SU-DHL-6 (cell line): ENCODE data around the gene RXRG.

Experiments used
- H2AFZ ChIP-seq: fragments of 200-600 bp; sonication (generic); 2 replicates; pipeline ENCODE4 v1.6.1; 2014; ENCODE audit warnings: low read depth, mild to moderate bottlenecking, moderate library complexity, mixed read lengths, antibody characterized with exemption, low read length; ENCODE audit not compliant: severe bottlenecking
- H3F3A ChIP-seq: fragments of 200-600 bp; shearing (Covaris generic); 2 replicates; pipeline ENCODE4 v1.6.0; 2016; ENCODE audit warnings: antibody characterized with exemption, mild to moderate bottlenecking; ENCODE audit not compliant: insufficient read depth
- H3K27ac ChIP-seq: fragments of 200-600 bp; sonication (generic); 2 replicates; pipeline ENCODE4 v1.5.1; 2016; ENCODE audit warnings: low read depth, mild to moderate bottlenecking, low read length, moderate library complexity, mixed read lengths
- H3K27me3 ChIP-seq: fragments of 200-600 bp; sonication (generic), shearing (Covaris generic); 2 replicates; pipeline ENCODE4 v1.6.0; 2014; ENCODE audit warnings: mild to moderate bottlenecking, low read length
- H3K36me3 ChIP-seq: fragments of 200-600 bp; sonication (generic); 2 replicates; pipeline ENCODE4 v1.6.1; 2014; ENCODE audit warnings: mild to moderate bottlenecking, low read length, mixed read lengths
- H3K4me2 ChIP-seq: fragments of 300-600, 200-600 bp; shearing (Covaris generic), sonication (generic); 2 replicates; pipeline ENCODE4 v1.6.0; 2014; ENCODE audit warnings: low read length, low read depth, mild to moderate bottlenecking; ENCODE audit not compliant: poor library complexity, severe bottlenecking
- H3K4me3 ChIP-seq: fragments of 200-600 bp; sonication (generic); 2 replicates; pipeline ENCODE4 v1.5.1; 2014; ENCODE audit warnings: antibody characterized with exemption, low read length, mild to moderate bottlenecking, mixed read lengths; ENCODE audit not compliant: insufficient read depth, poor library complexity, severe bottlenecking
- H3K79me2 ChIP-seq: fragments of 200-600 bp; sonication (generic); 2 replicates; pipeline ENCODE4 v1.6.1; 2014; ENCODE audit warnings: mild to moderate bottlenecking, low read length, moderate library complexity; ENCODE audit not compliant: insufficient read depth
- H3K9ac ChIP-seq: fragments of 200-600 bp; sonication (generic); 2 replicates; pipeline ENCODE4 v1.7.0; 2014; ENCODE audit warnings: mild to moderate bottlenecking, low read length
- H3K9me2 ChIP-seq: fragments of 200-600 bp; sonication (generic); replicated peaks from 2 replicates; pipeline ENCODE4 v1.6.1; 2014; ENCODE audit warnings: low read length; ENCODE audit not compliant: insufficient read depth
- H3K9me3 ChIP-seq: fragments of 200-600 bp; sonication (generic); 2 replicates; pipeline ENCODE4 v1.6.1; 2014; ENCODE audit warnings: low read length, mixed read lengths; ENCODE audit not compliant: insufficient read depth
- H4K20me1 ChIP-seq: fragments of 200-600 bp; sonication (generic); 2 replicates; pipeline ENCODE4 v1.6.1; 2014; ENCODE audit warnings: low read depth, mild to moderate bottlenecking, antibody characterized with exemption, low read length, moderate library complexity, mixed read lengths
- CTCF ChIP-seq: fragments of 200-600 bp; sonication (generic); IDR thresholded peaks from one replicate; pipeline ENCODE4 v1.5.1; 2017; ENCODE audit warnings: antibody characterized with exemption, mild to moderate bottlenecking, low read length, moderate library complexity; ENCODE audit not compliant: insufficient read depth, poor library complexity, severe bottlenecking
- EZH2phosphoT487 ChIP-seq: fragments of 200-600 bp; sonication (generic), shearing (Covaris generic); conservative IDR thresholded peaks from 2 replicates; pipeline ENCODE4 v1.6.1; 2018; ENCODE audit warnings: mild to moderate bottlenecking, antibody characterized with exemption, low read length, moderate library complexity, mixed read lengths

The RXRG gene

GRCh38 chr1:165402517-165403111 lies 42.3 kb downstream of the RXRG start:
- no peaks in the 10 kb centered on the region for H3K79me2 ChIP-seq
- H3K4me2 ChIP-seq = no peak overlapping the region
- H3K4me3 ChIP-seq = no peak overlapping the region
- no peaks in the 10 kb centered on the region for H4K20me1 ChIP-seq
- no peaks in the 10 kb centered on the region for H3K36me3 ChIP-seq
- no peaks in the 10 kb centered on the region for H3K27me3 ChIP-seq
- H2AFZ ChIP-seq = no peak overlapping the region
- TF ChIP-seq EZH2phosphoT487 (no peak), CTCF (no peak)
- H3K9me3 ChIP-seq = no peaks in the 10 kb centered on the region
- H3K9ac ChIP-seq = no peak overlapping the region
- H3K9me2 ChIP-seq = no peaks in the 10 kb centered on the region
- no peak overlapping the region for H3K27ac ChIP-seq
- H3F3A ChIP-seq = no peaks in the 10 kb centered on the region

- Histone ChIP-seq H3K79me2 (no peaks in the 10 kb centered on the region), H3K36me3 (no peaks in the 10 kb centered on the region), H4K20me1 (peaks cover 5% of the 10 kb centered on the region; the same call in 1 of the 2 replicates), H3K9me3 (no peaks in the 10 kb centered on the region), H3K9me2 (no peaks in the 10 kb centered on the region), H2AFZ (no peak overlapping the region), H3K4me2 (no peak overlapping the region), H3K27me3 (no peaks in the 10 kb centered on the region), H3F3A (no peaks in the 10 kb centered on the region), H3K27ac (no peak overlapping the region), H3K4me3 (no peak overlapping the region), H3K9ac (no peak overlapping the region)
- TF ChIP-seq EZH2phosphoT487 (no peak), CTCF (no peak)
These were observed 47.0 kb downstream of the RXRG start for GRCh38 chr1:165397944-165398343.

GRCh38 chr1:165395901-165396300 lies 49.0 kb downstream of the RXRG start:
- Histone ChIP-seq H3K4me2 (no peak overlapping the region), H3K9me2 (no peaks in the 10 kb centered on the region), H3K9ac (no peak overlapping the region), H3K36me3 (no peaks in the 10 kb centered on the region), H3K79me2 (no peaks in the 10 kb centered on the region), H2AFZ (no peak overlapping the region), H4K20me1 (peaks cover 5% of the 10 kb centered on the region; the same call in 1 of the 2 replicates), H3K4me3 (no peak overlapping the region), H3K27me3 (no peaks in the 10 kb centered on the region), H3K9me3 (no peaks in the 10 kb centered on the region), H3K27ac (no peak overlapping the region), H3F3A (no peaks in the 10 kb centered on the region)
- TF ChIP-seq CTCF (no peak), EZH2phosphoT487 (no peak)
